Naive thymus-derived CD4-positive, alpha-beta T cell (primary cell): ENCODE results near the gene SLIT1. TPM values are rescaled to one million over a fixed set of nuclear protein-coding genes. Genes with fewer than 3 reads are reported as not detected.

ENCODE experiments used
- ATAC-seq: fragments of 150-1000 bp; cut with Tn5 transposase; 2 replicates; pipeline ENCODE4 v1.10.0; 2021; ENCODE audit warnings: mild to moderate bottlenecking, moderate library complexity
- CTCF ChIA-PET: fragments of 350-600 bp; sonication (Branson Sonifier 250); formaldehyde crosslinking; loops from one replicate; lab custom pipeline; 2021; ENCODE audit warnings: antibody characterized with exemption; lab: Charles Lee
- POLR2A ChIA-PET: fragments of 350-600 bp; sonication (Branson Sonifier 250); formaldehyde crosslinking; loops from one replicate; lab custom pipeline; 2021; ENCODE audit warnings: antibody characterized with exemption, inconsistent platforms; lab: Charles Lee
- DNase-seq, 9 donors: peaks; one replicate each; pipeline versions ENCODE4 v3.0.0 to v3.0.0-alpha.2; 2020 to 2022; ENCODE audit warnings: mixed read lengths in 1 of 9
- H3K27ac ChIP-seq: one replicate; pipeline ENCODE4 v1.7.0; 2013; ENCODE audit warnings: mild to moderate bottlenecking, low read depth, low read length, moderate library complexity
- H3K27me3 ChIP-seq, 2 donors: one replicate each; pipeline ENCODE4 v1.7.0; 2013; ENCODE audit warnings: low read length in 2 of 2, mild to moderate bottlenecking in 2 of 2, moderate library complexity in 2 of 2; ENCODE audit not compliant: control insufficient read depth in 2 of 2, insufficient read depth in 2 of 2
- H3K36me3 ChIP-seq, 3 experiments: 1 replicate in 2 of 3; 2 replicates in 1 of 3; pipeline ENCODE4 v1.7.0; 2013; ENCODE audit warnings: low read length in 3 of 3, mild to moderate bottlenecking in 3 of 3, moderate library complexity in 1 of 3; ENCODE audit not compliant: insufficient read depth in 3 of 3, control insufficient read depth in 2 of 3
- H3K4me1 ChIP-seq, 2 donors: one replicate each; pipeline ENCODE4 v1.7.0; 2013; ENCODE audit warnings: low read length in 2 of 2, mild to moderate bottlenecking in 2 of 2, moderate library complexity in 1 of 2; ENCODE audit not compliant: control insufficient read depth in 2 of 2, insufficient read depth in 2 of 2
- H3K4me3 ChIP-seq: 2 replicates; pipeline ENCODE4 v1.7.0; 2013; ENCODE audit warnings: mild to moderate bottlenecking, low read length
- H3K9me3 ChIP-seq, 3 experiments: 1 replicate in 2 of 3; 2 replicates in 1 of 3; pipeline ENCODE4 v1.7.0; 2013; ENCODE audit warnings: low read length in 3 of 3; ENCODE audit not compliant: control insufficient read depth in 2 of 3
- H3K27ac Mint-ChIP-seq, 9 donors: one replicate each; pipeline ENCODE4 v1.8.0; 2020 to 2022; ENCODE audit warnings: mixed read lengths in 9 of 9, mild to moderate bottlenecking in 8 of 9, moderate library complexity in 5 of 9, inconsistent platforms in 2 of 9
- H3K27me3 Mint-ChIP-seq, 5 donors: one replicate each; pipeline ENCODE4 v1.8.0; 2021 to 2022; ENCODE audit warnings: mixed read lengths in 5 of 5, mild to moderate bottlenecking in 1 of 5
- H3K36me3 Mint-ChIP-seq, 5 donors: one replicate each; pipeline ENCODE4 v1.8.0; 2020 to 2022; ENCODE audit warnings: mixed read lengths in 5 of 5, mild to moderate bottlenecking in 3 of 5, inconsistent platforms in 1 of 5
- H3K4me1 Mint-ChIP-seq, 7 donors: one replicate each; pipeline ENCODE4 v1.8.0; 2020 to 2022; ENCODE audit warnings: mixed read lengths in 7 of 7, mild to moderate bottlenecking in 3 of 7, inconsistent platforms in 1 of 7
- H3K4me3 Mint-ChIP-seq, 10 donors: one replicate each; pipeline ENCODE4 v1.8.0; 2020 to 2022; ENCODE audit warnings: mild to moderate bottlenecking in 10 of 10, mixed read lengths in 10 of 10, moderate library complexity in 6 of 10, inconsistent platforms in 2 of 10
- H3K9me3 Mint-ChIP-seq, 11 donors: one replicate each; pipeline ENCODE4 v1.8.0; 2020 to 2022; ENCODE audit warnings: mixed read lengths in 11 of 11, mild to moderate bottlenecking in 4 of 11, inconsistent platforms in 1 of 11, moderate library complexity in 1 of 11
- intact Hi-C, 2 donors: fragments of 100-400 bp; cut with micrococcal nuclease; formaldehyde crosslinking; loops; one replicate each; pipeline ENCODE4 v1.15.1; 2023
- polyA plus RNA-seq, 2 donors: library from polyadenylated mRNA; unstranded; fragments of 300-500 nt; fragmentation: Illumina TruSeq; gene quantifications; one replicate each; pipeline ENCODE4 v1.2.3, GENCODE V29; 2021
- total RNA-seq, 6 experiments: library from RNA in 5 of 6; stranded (reverse) in 5 of 6; gene quantifications; 1 replicate in 5 of 6; 2 replicates in 1 of 6; pipeline ENCODE4 v1.2.3 and lab custom pipeline; 2021 to 2026

The SLIT1 gene
- total and polyA plus RNA-seq, 7 experiments from 2014 or later: 0.19 to 0.88 (median 0.44) TPM; not detected in 2

DNA sequence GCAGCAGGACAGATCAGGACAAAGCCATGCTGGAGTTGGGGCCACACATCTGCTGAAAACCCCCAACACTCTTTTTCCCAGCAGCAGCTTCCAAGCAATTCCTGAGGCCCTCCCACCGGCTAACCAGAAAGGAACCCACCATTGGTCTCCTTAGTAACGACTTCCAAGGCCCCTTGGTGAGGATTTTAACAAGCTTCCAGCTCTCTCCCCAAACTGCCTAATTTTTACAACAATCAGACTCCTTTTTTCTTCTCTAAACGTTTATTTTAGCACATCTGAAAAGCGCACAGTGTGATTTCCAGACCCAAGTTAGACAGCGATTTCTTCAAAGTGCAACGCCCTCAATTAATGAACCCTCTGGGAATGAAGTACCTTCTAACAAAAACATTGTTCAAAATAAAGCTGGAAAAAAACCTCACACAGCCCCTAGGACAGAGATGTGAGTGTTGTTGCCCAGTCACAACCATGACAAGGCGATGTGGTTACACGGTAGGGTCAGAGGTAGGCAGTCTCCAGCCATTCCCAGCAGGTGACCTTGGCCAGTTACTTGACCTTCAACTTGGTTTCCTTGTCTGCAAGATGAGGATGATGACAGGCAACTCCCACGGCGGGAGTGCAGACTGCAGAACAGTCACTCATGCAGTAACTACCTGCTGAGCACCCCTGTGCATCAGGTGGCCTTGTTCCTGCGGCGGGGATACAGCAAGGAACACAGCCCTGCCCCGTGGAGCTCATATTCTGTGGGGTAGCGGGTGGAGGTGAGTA is 82.3 kb downstream of the SLIT1 start:
- Histone ChIP-seq H3K27me3 (no peaks in the 10 kb centered on the region), H3K4me3 (no peak overlapping the region), H3K4me1 (peaks cover 0 to 4% of the 10 kb centered on the region in 2 donors), H3K9me3 (no peaks in the 10 kb centered on the region), H3K27ac (no peak overlapping the region), H3K36me3 (no peaks in the 10 kb centered on the region)
- DNase-seq (no peak), ATAC-seq (no peak)
- no peaks in the 10 kb centered on the region for H3K36me3 Mint-ChIP-seq
- no peaks in the 10 kb centered on the region for H3K9me3 Mint-ChIP-seq
- H3K27ac Mint-ChIP-seq: no peak overlapping the region
- H3K4me1 Mint-ChIP-seq: peaks cover 0 to 4% (median 0%) of the 10 kb centered on the region in 7 donors
- H3K4me3 Mint-ChIP-seq: no peak overlapping the region
- intact Hi-C loops: no loop called here
- POLR2A ChIA-PET: no interaction called here
- CTCF ChIA-PET: no interaction called here
- H3K27me3 Mint-ChIP-seq: peaks cover 0 to 14% (median 0%) of the 10 kb centered on the region in 5 donors

DNA sequence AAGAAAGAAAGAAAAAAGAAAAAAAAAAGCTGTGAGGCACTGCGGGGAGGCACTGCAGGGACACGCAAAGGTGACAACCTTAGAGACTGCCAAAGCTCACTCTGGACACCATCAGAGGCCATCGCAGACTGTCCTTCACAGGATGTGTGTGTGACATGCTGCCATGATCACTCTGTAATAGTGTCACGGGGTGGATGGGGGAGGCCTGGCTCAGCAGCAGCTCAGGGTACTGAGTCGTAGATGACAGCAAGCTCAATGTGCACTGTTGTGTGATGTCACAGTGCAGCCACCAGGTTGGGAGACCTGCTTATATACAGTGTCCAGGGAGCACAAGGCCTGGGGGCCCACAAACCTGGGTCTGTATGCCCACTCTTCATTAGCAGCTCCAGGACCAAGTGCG is 83.3 kb downstream of the SLIT1 start:
- H3K4me3 Mint-ChIP-seq: no peak overlapping the region
- intact Hi-C loops: no loop called here
- no peaks in the 10 kb centered on the region for H3K9me3 ChIP-seq
- no peaks in the 10 kb centered on the region for H3K36me3 Mint-ChIP-seq
- CTCF ChIA-PET: no interaction called here
- H3K27me3 ChIP-seq: no peaks in the 10 kb centered on the region
- H3K9me3 Mint-ChIP-seq: peaks cover 0 to 2% (median 0%) of the 10 kb centered on the region in 11 donors
- no peaks in the 10 kb centered on the region for H3K36me3 ChIP-seq
- H3K4me1 Mint-ChIP-seq: peaks cover 0 to 5% (median 0%) of the 10 kb centered on the region in 7 donors
- peaks cover 0 to 5% of the 10 kb centered on the region in 2 donors for H3K4me1 ChIP-seq
- no peak overlapping the region for H3K27ac Mint-ChIP-seq
- no peak for ATAC-seq
- H3K27ac ChIP-seq: no peak overlapping the region
- POLR2A ChIA-PET: no interaction called here
- DNase-seq: no peak
- H3K27me3 Mint-ChIP-seq: peaks cover 0 to 18% (median 9%) of the 10 kb centered on the region in 5 donors
- H3K4me3 ChIP-seq: no peak overlapping the region

DNA sequence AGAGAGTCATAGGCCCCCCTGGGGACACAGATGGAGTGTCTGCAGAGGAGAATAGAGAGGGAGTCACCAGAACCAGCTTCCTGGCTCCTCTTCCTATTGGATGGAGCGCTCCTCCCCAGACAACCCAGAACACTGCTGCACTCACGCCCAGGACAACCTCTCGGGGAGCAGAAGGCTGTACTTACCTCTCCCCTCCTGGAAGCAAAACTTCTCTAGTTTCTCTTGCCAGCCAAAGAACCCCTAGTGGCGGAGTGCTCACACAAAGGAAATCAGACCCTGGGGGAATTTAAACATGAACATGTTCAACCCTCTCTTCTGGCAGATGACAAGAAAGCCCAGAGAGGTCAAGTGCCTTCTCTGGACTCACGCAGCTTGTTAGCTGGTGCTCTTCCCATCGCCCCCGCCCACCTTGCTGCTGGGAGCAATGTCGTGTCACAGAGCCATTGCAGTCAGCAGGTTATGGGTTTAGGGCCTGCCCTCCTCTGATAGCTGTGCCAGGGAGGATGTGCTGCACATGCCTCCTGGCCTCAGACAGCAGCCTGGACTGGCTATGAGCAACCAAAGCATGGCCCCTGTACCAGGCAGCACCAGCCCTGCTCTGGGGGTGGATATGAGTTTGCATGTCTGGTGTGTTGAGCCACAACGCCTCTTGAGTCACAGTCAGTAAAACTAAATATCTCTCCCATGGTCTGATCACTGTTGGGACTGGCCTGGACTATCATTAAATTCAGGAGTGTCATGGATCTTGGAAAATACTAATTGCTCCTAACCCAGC is 84.4 kb downstream of the SLIT1 start:
- no peak overlapping the region for H3K4me3 Mint-ChIP-seq
- ATAC-seq (no peak), DNase-seq (no peak)
- no peak overlapping the region for H3K27ac ChIP-seq
- H3K27ac Mint-ChIP-seq: no peak overlapping the region
- peaks cover 0 to 2% (median 0%) of the 10 kb centered on the region in 11 donors for H3K9me3 Mint-ChIP-seq
- H3K36me3 Mint-ChIP-seq: no peaks in the 10 kb centered on the region
- no peak overlapping the region for H3K4me3 ChIP-seq
- H3K27me3 Mint-ChIP-seq: peaks cover 0 to 16% (median 11%) of the 10 kb centered on the region in 5 donors
- H3K27me3 ChIP-seq: no peaks in the 10 kb centered on the region
- no peaks in the 10 kb centered on the region for H3K9me3 ChIP-seq
- H3K4me1 ChIP-seq: peaks cover 0 to 11% of the 10 kb centered on the region in 2 donors
- CTCF ChIA-PET: no interaction called here
- no peaks in the 10 kb centered on the region for H3K36me3 ChIP-seq
- intact Hi-C loops: no loop called here
- POLR2A ChIA-PET: no interaction called here
- H3K4me1 Mint-ChIP-seq: peaks cover 0 to 10% (median 4%) of the 10 kb centered on the region in 7 donors

DNA sequence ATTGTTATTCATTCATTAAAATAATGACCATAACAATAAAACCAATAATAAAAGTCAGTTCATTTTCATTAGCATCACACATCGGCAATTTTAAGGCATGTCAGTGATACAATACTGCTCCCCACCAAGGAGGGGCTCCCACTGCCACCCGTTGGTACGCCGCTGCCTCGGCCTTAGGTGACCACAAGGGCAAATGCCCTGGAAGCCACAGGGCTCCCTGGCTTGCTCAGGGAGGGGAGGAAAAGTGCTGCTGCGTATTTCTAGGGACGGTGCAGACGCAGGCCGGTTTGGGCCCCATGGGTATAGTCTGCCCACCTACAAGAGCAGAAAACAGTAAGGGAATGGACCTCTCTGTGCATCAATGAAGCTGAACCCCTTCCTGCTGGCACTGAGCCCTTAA is 85.1 kb downstream of the SLIT1 start:
- peaks cover 0 to 16% (median 10%) of the 10 kb centered on the region in 7 donors for H3K4me1 Mint-ChIP-seq
- POLR2A ChIA-PET: no interaction called here
- CTCF ChIA-PET: no interaction called here
- H3K9me3 Mint-ChIP-seq: peaks cover 0 to 2% (median 0%) of the 10 kb centered on the region in 11 donors
- no peak overlapping the region for H3K4me3 ChIP-seq
- peaks cover 0 to 21% (median 11%) of the 10 kb centered on the region in 5 donors for H3K27me3 Mint-ChIP-seq
- no peaks in the 10 kb centered on the region for H3K9me3 ChIP-seq
- H3K36me3 ChIP-seq: no peaks in the 10 kb centered on the region
- H3K4me1 ChIP-seq: peaks cover 0 to 15% of the 10 kb centered on the region in 2 donors
- no peaks in the 10 kb centered on the region for H3K36me3 Mint-ChIP-seq
- no peak for ATAC-seq
- intact Hi-C loops: no loop called here
- H3K4me3 Mint-ChIP-seq: no peak overlapping the region
- DNase-seq: no peak
- no peaks in the 10 kb centered on the region for H3K27me3 ChIP-seq
- H3K27ac Mint-ChIP-seq: no peak overlapping the region
- no peak overlapping the region for H3K27ac ChIP-seq

DNA sequence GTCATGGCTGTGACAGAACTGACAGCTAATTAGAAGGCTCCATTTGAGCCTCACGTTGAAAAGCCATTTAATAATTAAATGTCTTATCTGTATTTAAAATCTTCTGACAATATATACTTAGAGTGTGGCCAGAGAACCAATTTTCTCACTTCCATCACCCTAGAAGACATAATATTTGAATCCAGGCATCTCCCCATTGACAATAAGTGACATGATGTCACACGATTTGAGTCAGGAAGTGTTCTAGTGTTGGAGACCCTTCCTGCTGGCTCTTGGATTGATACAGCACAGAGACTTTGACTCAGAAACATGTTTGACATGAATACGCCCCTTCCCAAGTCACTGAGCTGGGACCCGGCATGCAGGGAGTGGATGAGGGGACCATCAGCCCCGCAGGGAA is 85.9 kb downstream of the SLIT1 start:
- no peaks in the 10 kb centered on the region for H3K36me3 ChIP-seq
- H3K27ac ChIP-seq: no peak overlapping the region
- intact Hi-C loops: no loop called here
- CTCF ChIA-PET: no interaction called here
- Mint-ChIP-seq H3K36me3 (no peaks in the 10 kb centered on the region), H3K4me3 (no peak overlapping the region), H3K27me3 (peaks cover 0 to 29% (median 14%) of the 10 kb centered on the region in 5 donors), H3K27ac (no peak overlapping the region), H3K9me3 (peaks cover 0 to 2% (median 0%) of the 10 kb centered on the region in 11 donors), H3K4me1 (peaks cover 0 to 20% (median 16%) of the 10 kb centered on the region in 7 donors)
- peaks cover 0 to 21% of the 10 kb centered on the region in 2 donors for H3K4me1 ChIP-seq
- ATAC-seq: no peak
- DNase-seq: no peak
- H3K4me3 ChIP-seq: no peak overlapping the region
- no peaks in the 10 kb centered on the region for H3K9me3 ChIP-seq
- POLR2A ChIA-PET: no interaction called here
- H3K27me3 ChIP-seq: no peaks in the 10 kb centered on the region

DNA sequence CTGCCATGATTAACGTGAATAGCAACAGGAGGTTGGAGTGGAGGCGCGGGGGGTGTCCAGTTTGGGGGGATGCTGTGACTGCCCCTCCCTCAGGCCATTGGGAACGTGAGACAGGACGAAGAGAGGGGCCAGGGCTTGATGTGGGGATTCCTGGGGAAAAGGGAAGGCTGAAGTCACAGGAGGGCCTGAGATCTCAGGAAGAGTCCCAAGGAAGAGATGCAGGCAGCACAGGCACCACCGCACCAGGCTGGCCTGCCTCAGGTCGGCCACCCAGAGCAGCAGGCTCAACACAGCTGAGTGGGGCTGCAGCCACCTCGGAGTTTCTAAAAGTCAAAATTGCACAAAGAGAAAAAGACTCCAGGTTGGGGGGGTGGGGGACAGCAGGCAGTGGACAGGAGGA is 86.7 kb downstream of the SLIT1 start:
- Histone ChIP-seq H3K9me3 (no peaks in the 10 kb centered on the region), H3K4me1 (peaks cover 0 to 21% of the 10 kb centered on the region in 2 donors), H3K4me3 (no peak overlapping the region), H3K27ac (no peak overlapping the region), H3K36me3 (no peaks in the 10 kb centered on the region), H3K27me3 (no peaks in the 10 kb centered on the region)
- intact Hi-C loops: no loop called here
- DNase-seq (no peak), ATAC-seq (no peak)
- ChIA-PET POLR2A (no interaction called here), CTCF (no interaction called here)
- peaks cover 0 to 33% (median 18%) of the 10 kb centered on the region in 5 donors for H3K27me3 Mint-ChIP-seq
- H3K4me3 Mint-ChIP-seq: no peak overlapping the region
- H3K9me3 Mint-ChIP-seq: peaks cover 0 to 2% (median 0%) of the 10 kb centered on the region in 11 donors
- H3K27ac Mint-ChIP-seq: no peak overlapping the region
- H3K4me1 Mint-ChIP-seq: peaks cover 0 to 20% (median 16%) of the 10 kb centered on the region in 7 donors
- no peaks in the 10 kb centered on the region for H3K36me3 Mint-ChIP-seq
